WTC11 (cell line): ENCODE results near the gene SNAPC5. TPM values are rescaled to one million over a fixed set of nuclear protein-coding genes. Genes with fewer than 3 reads are reported as not detected.

Experiments
- ATAC-seq: fragments of 200-7000 bp; cut with Tn5 transposase; 2 replicates; pipeline ENCODE4 v1.10.0; 2021; ENCODE audit warnings: mild to moderate bottlenecking, moderate library complexity
- CTCF ChIA-PET: fragments of 300-600 bp; sonication (Branson Sonifier 250); formaldehyde crosslinking; loops from one replicate; lab custom pipeline; 2021; ENCODE audit warnings: antibody characterized with exemption; lab: Charles Lee
- POLR2A ChIA-PET: fragments of 350-600 bp; sonication (Branson Sonifier 250); formaldehyde crosslinking; loops from one replicate; lab custom pipeline; 2021; ENCODE audit warnings: antibody characterized with exemption; lab: Charles Lee
- DNase-seq: peaks from one replicate; pipeline ENCODE4 v3.0.0; 2021; ENCODE audit warnings: low spot score
- H3K27ac Mint-ChIP-seq: 2 replicates; pipeline ENCODE4 v1.8.0; 2021; ENCODE audit warnings: mixed read lengths
- H3K27me3 Mint-ChIP-seq: 2 replicates; pipeline ENCODE4 v1.8.0; 2021; ENCODE audit warnings: low read depth, mild to moderate bottlenecking, moderate library complexity, mixed read lengths
- H3K36me3 Mint-ChIP-seq: 2 replicates; pipeline ENCODE4 v1.8.0; 2021; ENCODE audit warnings: mixed read lengths
- H3K4me1 Mint-ChIP-seq: 2 replicates; pipeline ENCODE4 v1.8.0; 2022; ENCODE audit warnings: mixed read lengths
- H3K4me3 Mint-ChIP-seq: 2 replicates; pipeline ENCODE4 v1.8.0; 2021; ENCODE audit warnings: mild to moderate bottlenecking, moderate library complexity, mixed read lengths
- H3K9me3 Mint-ChIP-seq: 2 replicates; pipeline ENCODE4 v1.8.0; 2021; ENCODE audit warnings: mixed read lengths
- CREM ChIP-seq: sonication (generic); formaldehyde crosslinking; IDR thresholded peaks from 2 replicates; pipeline ENCODE4 v1.8.1; 2022; ENCODE audit warnings: mild to moderate bottlenecking, missing genetic modification reagents, moderate library complexity
- ELF4 ChIP-seq: sonication (generic); formaldehyde crosslinking; IDR thresholded peaks from 2 replicates; pipeline ENCODE4 v1.8.1; 2022; ENCODE audit warnings: low read depth, mild to moderate bottlenecking, moderate library complexity, missing genetic modification reagents
- ETV6 ChIP-seq: sonication (generic); formaldehyde crosslinking; IDR thresholded peaks from 2 replicates; pipeline ENCODE4 v1.8.1; 2022; ENCODE audit warnings: mild to moderate bottlenecking, missing genetic modification reagents
- FOXK1 ChIP-seq: sonication (generic); formaldehyde crosslinking; IDR thresholded peaks from 2 replicates; pipeline ENCODE4 v1.8.0; 2022; ENCODE audit warnings: mild to moderate bottlenecking, moderate library complexity, missing genetic modification reagents
- GRHL2 ChIP-seq: fragments of 250-450 bp; sonication (Bioruptor Pico); IDR thresholded peaks from 2 replicates; pipeline ENCODE4 v1.8.0; 2022; ENCODE audit warnings: mild to moderate bottlenecking, moderate library complexity; ENCODE audit not compliant: insufficient replicate concordance, severe bottlenecking
- JAZF1 ChIP-seq: fragments of 250-450 bp; sonication (Bioruptor Pico); IDR thresholded peaks from 2 replicates; pipeline ENCODE4 v1.9.0; 2021; ENCODE audit warnings: moderate library complexity, mild to moderate bottlenecking, inconsistent platforms
- MXD4 ChIP-seq: fragments of 250-450 bp; sonication (Bioruptor Pico); IDR thresholded peaks from 2 replicates; pipeline ENCODE4 v1.8.0; 2021; ENCODE audit warnings: mild to moderate bottlenecking, moderate library complexity, borderline replicate concordance
- MYBL2 ChIP-seq: sonication (generic); formaldehyde crosslinking; IDR thresholded peaks from 2 replicates; pipeline ENCODE4 v1.8.1; 2023; ENCODE audit warnings: mild to moderate bottlenecking, moderate library complexity, missing genetic modification reagents
- NFYB ChIP-seq: sonication (generic); formaldehyde crosslinking; conservative IDR thresholded peaks from 2 replicates; pipeline ENCODE4 v1.8.0; 2022; ENCODE audit warnings: low read depth, missing genetic modification reagents
- PRRX2 ChIP-seq: fragments of 250-450 bp; sonication (Bioruptor Pico); IDR thresholded peaks from 2 replicates; pipeline ENCODE4 v1.8.0; 2021; ENCODE audit warnings: mild to moderate bottlenecking
- RORB ChIP-seq: fragments of 250-450 bp; sonication (Bioruptor Pico); IDR thresholded peaks from 2 replicates; pipeline ENCODE4 v1.9.0; 2021; ENCODE audit warnings: mild to moderate bottlenecking
- SMAD3 ChIP-seq: sonication (generic); formaldehyde crosslinking; IDR thresholded peaks from 2 replicates; pipeline ENCODE4 v1.8.0; 2022; ENCODE audit warnings: missing genetic modification reagents, mild to moderate bottlenecking, borderline replicate concordance
- TEAD1 ChIP-seq: sonication (generic); formaldehyde crosslinking; IDR thresholded peaks from 2 replicates; pipeline ENCODE4 v1.8.0; 2022; ENCODE audit warnings: mild to moderate bottlenecking, missing genetic modification reagents
- TP53 ChIP-seq: sonication (generic); formaldehyde crosslinking; IDR thresholded peaks from 2 replicates; pipeline ENCODE4 v1.8.1; 2023; ENCODE audit warnings: mild to moderate bottlenecking, missing genetic modification reagents
- ZNF121 ChIP-seq: sonication (generic); formaldehyde crosslinking; IDR thresholded peaks from 2 replicates; pipeline ENCODE4 v1.8.0; 2023; ENCODE audit warnings: missing genetic modification reagents
- total RNA-seq: library from RNA; stranded (reverse); gene quantifications from 3 replicates; pipeline ENCODE4 v1.2.3, GENCODE V29; 2021
- TF ChIP-seq, protein P1 (sequence below): sonication (generic); formaldehyde crosslinking; conservative IDR thresholded peaks from 2 replicates; pipeline ENCODE4 v1.8.1; 2022; ENCODE audit warnings: mild to moderate bottlenecking, missing genetic modification reagents
- TF ChIP-seq, protein P2 (sequence below): sonication (generic); formaldehyde crosslinking; IDR thresholded peaks from 2 replicates; pipeline ENCODE4 v1.8.1; 2023; ENCODE audit warnings: mild to moderate bottlenecking, missing genetic modification reagents
- TF ChIP-seq, protein P3 (sequence below): sonication (generic); formaldehyde crosslinking; conservative IDR thresholded peaks from 2 replicates; pipeline ENCODE4 v1.8.1; 2023; ENCODE audit warnings: mild to moderate bottlenecking, low read depth, missing genetic modification reagents, moderate library complexity
- TF ChIP-seq, protein P4 (sequence below): fragments of 250-450 bp; sonication (Bioruptor Pico); IDR thresholded peaks from 2 replicates; pipeline ENCODE4 v1.9.0; 2021; ENCODE audit warnings: moderate library complexity, mild to moderate bottlenecking, inconsistent platforms, borderline replicate concordance
- TF ChIP-seq, protein P5 (sequence below): sonication (generic); formaldehyde crosslinking; IDR thresholded peaks from 2 replicates; pipeline ENCODE4 v1.8.0; 2023; ENCODE audit warnings: mild to moderate bottlenecking, missing genetic modification reagents
- TF ChIP-seq, protein P6 (sequence below): sonication (generic); formaldehyde crosslinking; IDR thresholded peaks from 2 replicates; pipeline ENCODE4 v1.8.1; 2023; ENCODE audit warnings: mild to moderate bottlenecking, missing genetic modification reagents
- TF ChIP-seq, protein P7 (sequence below): fragments of 250-450 bp; sonication (Bioruptor Pico); IDR thresholded peaks from 2 replicates; pipeline ENCODE4 v1.9.0; 2021; ENCODE audit warnings: mild to moderate bottlenecking, borderline replicate concordance

SNAPC5 gene
- total RNA-seq, 1 experiment from 2014 or later: 21.1 TPM

DNA sequence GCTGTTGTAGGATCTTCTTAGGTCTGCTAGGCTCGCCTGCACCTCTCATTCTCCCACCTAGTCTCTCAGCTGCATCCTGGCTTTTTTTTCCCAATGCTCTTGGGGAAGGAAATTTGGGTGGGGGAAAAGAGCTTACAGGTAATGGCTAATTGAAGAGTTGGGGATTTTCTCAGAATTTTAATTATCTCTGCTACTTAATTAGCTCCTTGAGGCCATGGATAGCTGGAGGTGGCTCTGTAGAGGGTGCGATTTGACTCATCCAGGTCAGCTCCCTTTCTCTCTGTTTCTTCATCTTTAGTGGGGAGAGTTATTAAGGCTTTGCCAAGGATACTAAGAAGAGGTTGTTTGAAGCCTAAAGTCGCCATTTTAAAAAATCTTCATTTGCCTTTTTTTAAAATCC lies 22.6 kb downstream of the SNAPC5 start:
- no peaks in the 10 kb centered on the region for H3K36me3 Mint-ChIP-seq
- ChIA-PET POLR2A (interaction anchor here (0.6 to 1.1 kb wide), 4 partner anchors 42 to 1366 kb away, joined by 3 to 5 read pairs (median 4); no protein-coding TSS in a partner anchor), CTCF (interaction anchor here (1.1 to 3.3 kb wide), 5 partner anchors 23 to 222 kb away, joined by 3 to 22 read pairs (median 4); partner anchors contain the start of genes MEGF11 and SNAPC5)
- peaks cover 78% of the 10 kb centered on the region for H3K4me1 Mint-ChIP-seq
- peak overlapping the region; percentile 96 for H3K27ac Mint-ChIP-seq
- TF ChIP-seq, protein P1, sequence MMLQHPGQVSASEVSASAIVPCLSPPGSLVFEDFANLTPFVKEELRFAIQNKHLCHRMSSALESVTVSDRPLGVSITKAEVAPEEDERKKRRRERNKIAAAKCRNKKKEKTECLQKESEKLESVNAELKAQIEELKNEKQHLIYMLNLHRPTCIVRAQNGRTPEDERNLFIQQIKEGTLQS (CRISPR knock-in tag): no peak
- TF ChIP-seq NFYB (CRISPR knock-in tag): no peak
- TF ChIP-seq GRHL2: no peak
- no peak for TF ChIP-seq MXD4 (CRISPR knock-in tag)
- TF ChIP-seq ETV6 (CRISPR knock-in tag): no peak
- TF ChIP-seq, protein P2, sequence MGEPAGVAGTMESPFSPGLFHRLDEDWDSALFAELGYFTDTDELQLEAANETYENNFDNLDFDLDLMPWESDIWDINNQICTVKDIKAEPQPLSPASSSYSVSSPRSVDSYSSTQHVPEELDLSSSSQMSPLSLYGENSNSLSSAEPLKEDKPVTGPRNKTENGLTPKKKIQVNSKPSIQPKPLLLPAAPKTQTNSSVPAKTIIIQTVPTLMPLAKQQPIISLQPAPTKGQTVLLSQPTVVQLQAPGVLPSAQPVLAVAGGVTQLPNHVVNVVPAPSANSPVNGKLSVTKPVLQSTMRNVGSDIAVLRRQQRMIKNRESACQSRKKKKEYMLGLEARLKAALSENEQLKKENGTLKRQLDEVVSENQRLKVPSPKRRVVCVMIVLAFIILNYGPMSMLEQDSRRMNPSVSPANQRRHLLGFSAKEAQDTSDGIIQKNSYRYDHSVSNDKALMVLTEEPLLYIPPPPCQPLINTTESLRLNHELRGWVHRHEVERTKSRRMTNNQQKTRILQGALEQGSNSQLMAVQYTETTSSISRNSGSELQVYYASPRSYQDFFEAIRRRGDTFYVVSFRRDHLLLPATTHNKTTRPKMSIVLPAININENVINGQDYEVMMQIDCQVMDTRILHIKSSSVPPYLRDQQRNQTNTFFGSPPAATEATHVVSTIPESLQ: no peak
- no peak for TF ChIP-seq JAZF1
- TF ChIP-seq, protein P3, sequence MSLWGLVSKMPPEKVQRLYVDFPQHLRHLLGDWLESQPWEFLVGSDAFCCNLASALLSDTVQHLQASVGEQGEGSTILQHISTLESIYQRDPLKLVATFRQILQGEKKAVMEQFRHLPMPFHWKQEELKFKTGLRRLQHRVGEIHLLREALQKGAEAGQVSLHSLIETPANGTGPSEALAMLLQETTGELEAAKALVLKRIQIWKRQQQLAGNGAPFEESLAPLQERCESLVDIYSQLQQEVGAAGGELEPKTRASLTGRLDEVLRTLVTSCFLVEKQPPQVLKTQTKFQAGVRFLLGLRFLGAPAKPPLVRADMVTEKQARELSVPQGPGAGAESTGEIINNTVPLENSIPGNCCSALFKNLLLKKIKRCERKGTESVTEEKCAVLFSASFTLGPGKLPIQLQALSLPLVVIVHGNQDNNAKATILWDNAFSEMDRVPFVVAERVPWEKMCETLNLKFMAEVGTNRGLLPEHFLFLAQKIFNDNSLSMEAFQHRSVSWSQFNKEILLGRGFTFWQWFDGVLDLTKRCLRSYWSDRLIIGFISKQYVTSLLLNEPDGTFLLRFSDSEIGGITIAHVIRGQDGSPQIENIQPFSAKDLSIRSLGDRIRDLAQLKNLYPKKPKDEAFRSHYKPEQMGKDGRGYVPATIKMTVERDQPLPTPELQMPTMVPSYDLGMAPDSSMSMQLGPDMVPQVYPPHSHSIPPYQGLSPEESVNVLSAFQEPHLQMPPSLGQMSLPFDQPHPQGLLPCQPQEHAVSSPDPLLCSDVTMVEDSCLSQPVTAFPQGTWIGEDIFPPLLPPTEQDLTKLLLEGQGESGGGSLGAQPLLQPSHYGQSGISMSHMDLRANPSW (CRISPR knock-in tag): no peak
- TF ChIP-seq, protein P4, sequence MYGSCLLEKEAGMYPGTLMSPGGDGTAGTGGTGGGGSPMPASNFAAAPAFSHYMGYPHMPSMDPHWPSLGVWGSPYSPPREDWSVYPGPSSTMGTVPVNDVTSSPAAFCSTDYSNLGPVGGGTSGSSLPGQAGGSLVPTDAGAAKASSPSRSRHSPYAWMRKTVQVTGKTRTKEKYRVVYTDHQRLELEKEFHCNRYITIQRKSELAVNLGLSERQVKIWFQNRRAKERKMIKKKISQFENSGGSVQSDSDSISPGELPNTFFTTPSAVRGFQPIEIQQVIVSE (CRISPR knock-in tag): no peak
- no peak for TF ChIP-seq RORB (CRISPR knock-in tag)
- TF ChIP-seq ELF4 (CRISPR knock-in tag): no peak
- no peak for TF ChIP-seq TEAD1 (CRISPR knock-in tag)
- TF ChIP-seq TP53 (CRISPR knock-in tag): no peak
- TF ChIP-seq, protein P5, sequence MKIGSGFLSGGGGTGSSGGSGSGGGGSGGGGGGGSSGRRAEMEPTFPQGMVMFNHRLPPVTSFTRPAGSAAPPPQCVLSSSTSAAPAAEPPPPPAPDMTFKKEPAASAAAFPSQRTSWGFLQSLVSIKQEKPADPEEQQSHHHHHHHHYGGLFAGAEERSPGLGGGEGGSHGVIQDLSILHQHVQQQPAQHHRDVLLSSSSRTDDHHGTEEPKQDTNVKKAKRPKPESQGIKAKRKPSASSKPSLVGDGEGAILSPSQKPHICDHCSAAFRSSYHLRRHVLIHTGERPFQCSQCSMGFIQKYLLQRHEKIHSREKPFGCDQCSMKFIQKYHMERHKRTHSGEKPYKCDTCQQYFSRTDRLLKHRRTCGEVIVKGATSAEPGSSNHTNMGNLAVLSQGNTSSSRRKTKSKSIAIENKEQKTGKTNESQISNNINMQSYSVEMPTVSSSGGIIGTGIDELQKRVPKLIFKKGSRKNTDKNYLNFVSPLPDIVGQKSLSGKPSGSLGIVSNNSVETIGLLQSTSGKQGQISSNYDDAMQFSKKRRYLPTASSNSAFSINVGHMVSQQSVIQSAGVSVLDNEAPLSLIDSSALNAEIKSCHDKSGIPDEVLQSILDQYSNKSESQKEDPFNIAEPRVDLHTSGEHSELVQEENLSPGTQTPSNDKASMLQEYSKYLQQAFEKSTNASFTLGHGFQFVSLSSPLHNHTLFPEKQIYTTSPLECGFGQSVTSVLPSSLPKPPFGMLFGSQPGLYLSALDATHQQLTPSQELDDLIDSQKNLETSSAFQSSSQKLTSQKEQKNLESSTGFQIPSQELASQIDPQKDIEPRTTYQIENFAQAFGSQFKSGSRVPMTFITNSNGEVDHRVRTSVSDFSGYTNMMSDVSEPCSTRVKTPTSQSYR: no peak
- H3K27me3 Mint-ChIP-seq: no peaks in the 10 kb centered on the region
- no peak for DNase-seq
- no peaks in the 10 kb centered on the region for H3K9me3 Mint-ChIP-seq
- no peak for ATAC-seq
- H3K4me3 Mint-ChIP-seq: peak overlapping the region; percentile 25; the same call in 1 of the 2 replicates

DNA sequence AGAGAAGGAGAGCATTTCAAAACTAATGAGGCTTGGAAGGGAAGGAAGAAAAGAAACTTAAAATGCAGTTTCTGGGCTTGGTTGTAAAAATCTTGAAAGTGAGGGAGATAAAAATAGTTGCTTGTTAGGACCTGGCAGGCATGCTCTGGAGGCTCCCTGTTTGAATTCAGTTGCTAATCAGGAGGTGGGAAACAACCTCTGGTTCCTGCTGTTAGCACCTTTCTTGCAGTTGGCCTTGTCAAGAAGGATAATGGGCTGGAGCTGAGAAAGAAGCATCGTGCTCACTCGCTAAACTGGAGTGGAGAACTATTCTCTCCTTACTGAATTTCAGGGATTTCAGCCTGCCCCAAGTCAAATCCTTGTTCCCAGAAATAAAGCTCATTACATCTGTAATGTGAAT lies 23.4 kb downstream of the SNAPC5 start:
- no peaks in the 10 kb centered on the region for H3K9me3 Mint-ChIP-seq
- DNase-seq (no peak), ATAC-seq (peak; percentile 79)
- H3K4me1 Mint-ChIP-seq: peaks cover 80% of the 10 kb centered on the region
- CTCF ChIA-PET: interaction anchor here (1.1 to 3.3 kb wide), 7 partner anchors 15 to 221 kb away, joined by 3 to 22 read pairs (median 4); partner anchors contain the start of genes MAP2K1, MEGF11 and SNAPC5
- H3K27ac Mint-ChIP-seq: peak overlapping the region; percentile 96
- H3K4me3 Mint-ChIP-seq: peak overlapping the region; percentile 25
- no peaks in the 10 kb centered on the region for H3K36me3 Mint-ChIP-seq
- POLR2A ChIA-PET: interaction anchor here (0.7 to 1.4 kb wide), 3 partner anchors 10 to 87 kb away, joined by 3 to 4 read pairs (median 4); no protein-coding TSS in a partner anchor
- H3K27me3 Mint-ChIP-seq: no peaks in the 10 kb centered on the region
- TF ChIP-seq FOXK1 (CRISPR knock-in tag) (peak; percentile 67; the same call in 1 of the 2 replicates), MYBL2 (CRISPR knock-in tag) (0 out of 2 replicates have a peak, but pooled peaks have one; percentile 41), CREM (CRISPR knock-in tag) (0 out of 2 replicates have a peak, but pooled peaks have one; percentile 13), ZNF121 (CRISPR knock-in tag) (no peak), SMAD3 (CRISPR knock-in tag) (no peak), PRRX2 (CRISPR knock-in tag) (no peak)
- TF ChIP-seq, protein P6, sequence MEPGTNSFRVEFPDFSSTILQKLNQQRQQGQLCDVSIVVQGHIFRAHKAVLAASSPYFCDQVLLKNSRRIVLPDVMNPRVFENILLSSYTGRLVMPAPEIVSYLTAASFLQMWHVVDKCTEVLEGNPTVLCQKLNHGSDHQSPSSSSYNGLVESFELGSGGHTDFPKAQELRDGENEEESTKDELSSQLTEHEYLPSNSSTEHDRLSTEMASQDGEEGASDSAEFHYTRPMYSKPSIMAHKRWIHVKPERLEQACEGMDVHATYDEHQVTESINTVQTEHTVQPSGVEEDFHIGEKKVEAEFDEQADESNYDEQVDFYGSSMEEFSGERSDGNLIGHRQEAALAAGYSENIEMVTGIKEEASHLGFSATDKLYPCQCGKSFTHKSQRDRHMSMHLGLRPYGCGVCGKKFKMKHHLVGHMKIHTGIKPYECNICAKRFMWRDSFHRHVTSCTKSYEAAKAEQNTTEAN (CRISPR knock-in tag): no peak
- TF ChIP-seq, protein P7, sequence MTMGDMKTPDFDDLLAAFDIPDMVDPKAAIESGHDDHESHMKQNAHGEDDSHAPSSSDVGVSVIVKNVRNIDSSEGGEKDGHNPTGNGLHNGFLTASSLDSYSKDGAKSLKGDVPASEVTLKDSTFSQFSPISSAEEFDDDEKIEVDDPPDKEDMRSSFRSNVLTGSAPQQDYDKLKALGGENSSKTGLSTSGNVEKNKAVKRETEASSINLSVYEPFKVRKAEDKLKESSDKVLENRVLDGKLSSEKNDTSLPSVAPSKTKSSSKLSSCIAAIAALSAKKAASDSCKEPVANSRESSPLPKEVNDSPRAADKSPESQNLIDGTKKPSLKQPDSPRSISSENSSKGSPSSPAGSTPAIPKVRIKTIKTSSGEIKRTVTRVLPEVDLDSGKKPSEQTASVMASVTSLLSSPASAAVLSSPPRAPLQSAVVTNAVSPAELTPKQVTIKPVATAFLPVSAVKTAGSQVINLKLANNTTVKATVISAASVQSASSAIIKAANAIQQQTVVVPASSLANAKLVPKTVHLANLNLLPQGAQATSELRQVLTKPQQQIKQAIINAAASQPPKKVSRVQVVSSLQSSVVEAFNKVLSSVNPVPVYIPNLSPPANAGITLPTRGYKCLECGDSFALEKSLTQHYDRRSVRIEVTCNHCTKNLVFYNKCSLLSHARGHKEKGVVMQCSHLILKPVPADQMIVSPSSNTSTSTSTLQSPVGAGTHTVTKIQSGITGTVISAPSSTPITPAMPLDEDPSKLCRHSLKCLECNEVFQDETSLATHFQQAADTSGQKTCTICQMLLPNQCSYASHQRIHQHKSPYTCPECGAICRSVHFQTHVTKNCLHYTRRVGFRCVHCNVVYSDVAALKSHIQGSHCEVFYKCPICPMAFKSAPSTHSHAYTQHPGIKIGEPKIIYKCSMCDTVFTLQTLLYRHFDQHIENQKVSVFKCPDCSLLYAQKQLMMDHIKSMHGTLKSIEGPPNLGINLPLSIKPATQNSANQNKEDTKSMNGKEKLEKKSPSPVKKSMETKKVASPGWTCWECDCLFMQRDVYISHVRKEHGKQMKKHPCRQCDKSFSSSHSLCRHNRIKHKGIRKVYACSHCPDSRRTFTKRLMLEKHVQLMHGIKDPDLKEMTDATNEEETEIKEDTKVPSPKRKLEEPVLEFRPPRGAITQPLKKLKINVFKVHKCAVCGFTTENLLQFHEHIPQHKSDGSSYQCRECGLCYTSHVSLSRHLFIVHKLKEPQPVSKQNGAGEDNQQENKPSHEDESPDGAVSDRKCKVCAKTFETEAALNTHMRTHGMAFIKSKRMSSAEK: no peak
